ENCODE results near the gene TAX1BP1. TPM values are rescaled to one million over a fixed set of nuclear protein-coding genes. Genes with fewer than 3 reads are reported as not detected.

Gene TAX1BP1
- total and polyA plus RNA-seq, 2 donors (not counting 3 experiments of a cell fraction or from before 2014, with no cell fraction given) = 77.7 to 93.2 TPM

GRCh38 chr7:27737178-27737577, 2.8 kb upstream of the TAX1BP1 start:
- Histone ChIP-seq H3K27ac (ENCODE audit: insufficient read depth, low read depth, low read length) (no peak overlapping the region), H2AFZ (ENCODE audit: low read depth, low read length) (no peak overlapping the region), H3K36me3 (ENCODE audit: control insufficient read depth in 2 of 2, extremely low read depth in 1 of 2, insufficient read depth in 2 of 2, low read length in 2 of 2) (no peaks in the 10 kb centered on the region), H3K4me1 (ENCODE audit: control insufficient read depth, extremely low read depth, insufficient read depth, low read length) (peaks cover 11% of the 10 kb centered on the region), H3K9me3 (replicated peaks; ENCODE audit: control insufficient read depth, insufficient read depth, low read length) (no peaks in the 10 kb centered on the region), H3K4me3 (replicated peaks in 1 of 3; ENCODE audit: insufficient read depth in 1 of 3, low read depth in 1 of 3, low read length in 3 of 3) (no peak overlapping the region), H4K20me1 (replicated peaks; ENCODE audit: control insufficient read depth, extremely low read depth, insufficient read depth, low read length) (no peaks in the 10 kb centered on the region), H3K27me3 (ENCODE audit: control insufficient read depth in 2 of 2, insufficient read depth in 2 of 2, low read length in 2 of 2) (no peaks in the 10 kb centered on the region), H3K4me2 (ENCODE audit: insufficient read depth, low read length) (no peak overlapping the region), H3K9ac (replicated peaks; ENCODE audit: extremely low read depth, insufficient read depth, low read length) (no peak overlapping the region), H3K9me1 (replicated peaks; ENCODE audit: control insufficient read depth, extremely low read depth, insufficient read depth, low read length) (no peaks in the 10 kb centered on the region), H3K79me2 (ENCODE audit: control insufficient read depth, insufficient read depth, low read length) (peaks cover 12% of the 10 kb centered on the region)
- intact Hi-C loops (cut with micrococcal nuclease) (no loop called here), dilution Hi-C loops (cut with MboI; ENCODE audit: extremely low pct_ligation_motif_present, low sequenced_read_pairs) (no loop called here)
- DNase-seq (ENCODE audit: low read depth, low spot score) (no peak), FAIRE-seq (no peak)
- TF ChIP-seq EZH2 (IDR thresholded peaks at IDR 0.05; ENCODE audit: borderline replicate concordance, low read depth, low read length, severe bottlenecking) (no peak), FOS (IDR thresholded peaks at IDR 0.05; ENCODE audit: borderline replicate concordance, insufficient read depth, low read length) (no peak), GATA2 (IDR thresholded peaks at IDR 0.05; ENCODE audit: insufficient read depth, insufficient read length, low read depth, low read length) (no peak), POLR2AphosphoS5 (IDR thresholded peaks at IDR 0.05; ENCODE audit: insufficient read depth, low read depth, low read length) (no peak), POLR2A (IDR thresholded peaks at IDR 0.05; ENCODE audit: low read depth, low read length) (no peak), JUN (IDR thresholded peaks at IDR 0.05; ENCODE audit: borderline replicate concordance, insufficient read depth, insufficient read length, low read depth) (no peak), MYC (IDR thresholded peaks at IDR 0.05; ENCODE audit: low read depth, low read length) (no peak)
- TF ChIP-seq, protein P1, sequence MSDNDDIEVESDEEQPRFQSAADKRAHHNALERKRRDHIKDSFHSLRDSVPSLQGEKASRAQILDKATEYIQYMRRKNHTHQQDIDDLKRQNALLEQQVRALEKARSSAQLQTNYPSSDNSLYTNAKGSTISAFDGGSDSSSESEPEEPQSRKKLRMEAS (IDR thresholded peaks at IDR 0.05; ENCODE audit: insufficient read depth, insufficient read length) = no peak
- TF ChIP-seq, protein P2, sequence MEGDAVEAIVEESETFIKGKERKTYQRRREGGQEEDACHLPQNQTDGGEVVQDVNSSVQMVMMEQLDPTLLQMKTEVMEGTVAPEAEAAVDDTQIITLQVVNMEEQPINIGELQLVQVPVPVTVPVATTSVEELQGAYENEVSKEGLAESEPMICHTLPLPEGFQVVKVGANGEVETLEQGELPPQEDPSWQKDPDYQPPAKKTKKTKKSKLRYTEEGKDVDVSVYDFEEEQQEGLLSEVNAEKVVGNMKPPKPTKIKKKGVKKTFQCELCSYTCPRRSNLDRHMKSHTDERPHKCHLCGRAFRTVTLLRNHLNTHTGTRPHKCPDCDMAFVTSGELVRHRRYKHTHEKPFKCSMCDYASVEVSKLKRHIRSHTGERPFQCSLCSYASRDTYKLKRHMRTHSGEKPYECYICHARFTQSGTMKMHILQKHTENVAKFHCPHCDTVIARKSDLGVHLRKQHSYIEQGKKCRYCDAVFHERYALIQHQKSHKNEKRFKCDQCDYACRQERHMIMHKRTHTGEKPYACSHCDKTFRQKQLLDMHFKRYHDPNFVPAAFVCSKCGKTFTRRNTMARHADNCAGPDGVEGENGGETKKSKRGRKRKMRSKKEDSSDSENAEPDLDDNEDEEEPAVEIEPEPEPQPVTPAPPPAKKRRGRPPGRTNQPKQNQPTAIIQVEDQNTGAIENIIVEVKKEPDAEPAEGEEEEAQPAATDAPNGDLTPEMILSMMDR (IDR thresholded peaks at IDR 0.05; ENCODE audit: extremely low read depth in 1 of 2, insufficient read depth in 1 of 2, low read depth in 1 of 2, low read length in 2 of 2) = no peak
- CTCF ChIA-PET = no interaction called here
- POLR2A ChIA-PET = no interaction called here
- no TSS peak for BruUV-seq (replicated peaks)

All from endothelial cell of umbilical vein (primary cell).